GM19324 (cell line): ENCODE measurements around the gene CRABP1.
"Not testable (repeated sequence)": the region's sequence is repeated elsewhere in the genome, so short reads cannot be mapped to it uniquely, and the experiment has no call there.

Experiments used
- ATAC-seq: cut with Tn5 transposase; IDR thresholded peaks from one replicate; pipeline ENCODE4 v1.9.1; 2021; ENCODE audit warnings: mild to moderate bottlenecking, moderate library complexity; ENCODE audit not compliant: unreplicated experiment, low FRiP score

Gene CRABP1

DNA sequence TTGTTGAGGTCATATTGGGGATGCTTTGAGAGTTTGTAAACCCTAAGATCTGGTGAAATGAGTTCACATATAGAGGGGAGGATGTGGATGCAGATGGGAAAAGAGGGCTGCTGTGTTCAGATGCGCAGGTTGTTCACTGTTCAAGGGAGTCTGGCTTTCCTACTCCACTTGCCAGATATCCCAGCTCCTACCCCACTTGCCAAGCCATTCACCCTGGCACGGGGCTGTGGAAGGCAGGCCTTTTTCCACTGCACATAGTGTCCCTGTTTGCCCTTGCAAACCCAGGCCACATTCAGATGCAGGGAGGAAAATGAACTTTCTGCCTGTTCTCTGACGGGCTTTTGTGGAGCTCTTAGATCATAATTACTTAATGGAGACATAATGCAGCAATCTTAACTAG lies 29.0 kb downstream of the CRABP1 start:
- no peak for ATAC-seq

DNA sequence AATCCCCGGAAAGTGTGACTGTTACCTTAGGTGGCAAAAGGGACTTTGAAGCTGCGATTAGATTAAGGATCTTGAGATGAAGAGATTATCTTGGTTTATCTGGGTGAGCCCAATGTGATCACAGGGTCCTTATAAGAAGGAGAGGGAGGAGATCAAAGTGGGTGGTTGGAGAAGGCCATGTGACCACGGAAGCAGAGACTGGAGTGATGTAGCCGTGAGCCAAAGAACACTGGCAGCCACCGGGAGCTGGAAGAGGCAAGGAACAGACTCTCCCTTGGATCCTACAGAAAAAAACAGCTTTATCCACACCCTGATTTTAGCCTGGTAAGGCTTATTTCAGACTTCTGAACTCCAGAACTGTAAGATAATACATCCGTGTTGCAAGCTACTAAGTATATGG lies 29.9 kb downstream of the CRABP1 start:
- ATAC-seq, result no peak

DNA sequence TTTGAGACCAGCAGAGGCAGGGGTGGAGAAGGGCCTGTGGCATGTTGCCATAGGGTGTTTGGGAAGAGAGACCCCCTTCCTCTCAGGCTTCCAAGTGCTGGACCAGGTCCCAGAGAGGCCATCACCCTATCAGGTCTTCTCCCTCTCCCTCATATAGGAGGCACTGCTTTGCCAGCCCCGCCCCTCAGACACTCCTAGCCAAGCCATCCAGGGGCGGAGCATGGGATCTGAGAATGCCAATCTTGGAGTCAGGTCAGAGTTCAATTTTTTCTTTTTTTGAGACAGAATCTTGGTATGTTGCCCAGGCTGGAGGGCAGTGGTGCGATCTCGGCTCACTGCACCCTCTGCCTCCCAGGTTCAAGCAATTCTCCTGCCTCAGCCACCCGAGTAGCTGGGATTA lies 32.7 kb downstream of the CRABP1 start:
- ATAC-seq, result no peak

DNA sequence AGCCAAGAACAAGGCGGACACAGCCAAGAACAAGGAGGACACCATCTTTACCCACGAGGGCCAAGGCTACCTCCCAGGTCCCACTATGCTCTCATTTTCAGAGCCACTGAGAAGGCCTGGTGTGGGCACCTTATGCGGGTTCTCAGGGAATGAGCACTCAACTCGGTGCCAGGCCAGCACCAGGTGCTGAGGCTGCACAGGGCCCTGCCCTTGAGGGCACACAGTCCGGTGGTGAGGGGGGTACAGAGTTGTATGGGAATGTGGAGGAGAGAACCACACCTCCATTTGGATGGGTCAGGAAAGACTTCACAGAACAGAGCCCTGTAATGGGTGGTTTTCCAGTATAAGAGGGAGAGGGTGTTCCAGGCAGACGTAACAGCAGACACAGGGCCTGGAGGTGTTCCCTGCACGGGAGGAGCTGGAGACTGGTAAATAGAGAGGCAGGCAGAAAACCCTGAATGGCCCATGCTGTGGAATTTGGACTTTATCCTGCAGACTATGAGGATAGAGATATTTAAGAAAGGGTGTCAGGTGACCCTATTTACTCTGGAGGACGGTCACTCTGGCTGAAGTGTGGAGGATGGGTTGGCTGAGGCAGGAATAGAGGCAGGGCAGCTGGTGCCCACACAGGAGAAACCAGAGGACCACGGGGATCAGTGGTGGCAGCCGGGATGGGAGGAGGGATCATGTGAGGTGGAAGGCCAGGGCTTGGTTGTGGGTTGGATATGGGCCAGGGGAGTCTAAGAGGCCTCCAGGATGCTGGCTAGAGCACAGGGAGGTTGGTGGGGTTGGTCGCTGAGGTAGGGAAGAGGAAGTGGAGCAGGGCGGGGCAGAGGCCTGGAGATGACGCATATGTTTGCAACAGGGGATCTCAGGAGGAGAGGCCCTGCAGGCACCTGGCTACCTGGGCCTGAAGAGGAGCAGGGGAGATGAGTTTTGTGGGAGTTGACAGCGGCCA lies 34.6 kb downstream of the CRABP1 start:
- no peak for ATAC-seq

DNA sequence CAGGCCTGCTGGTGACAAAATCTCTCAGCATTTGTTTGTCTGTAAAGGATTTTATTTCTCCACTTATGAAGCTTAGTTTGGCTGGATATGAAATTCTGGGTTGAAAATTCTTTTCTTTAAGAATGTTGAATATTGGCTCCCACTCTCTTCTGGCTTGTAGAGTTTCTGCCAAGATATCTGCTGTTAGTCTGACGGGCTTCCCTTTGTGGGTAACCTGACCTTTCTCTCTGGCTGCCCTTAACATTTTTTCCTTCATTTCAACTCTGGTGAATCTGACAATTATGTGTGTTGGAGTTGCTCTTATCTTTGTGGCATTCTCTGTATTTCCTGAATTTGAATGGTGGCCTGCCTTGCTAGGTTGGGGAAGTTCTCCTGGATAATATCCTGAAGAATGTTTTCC lies 40.0 kb downstream of the CRABP1 start:
- not testable (repeated sequence) for ATAC-seq

DNA sequence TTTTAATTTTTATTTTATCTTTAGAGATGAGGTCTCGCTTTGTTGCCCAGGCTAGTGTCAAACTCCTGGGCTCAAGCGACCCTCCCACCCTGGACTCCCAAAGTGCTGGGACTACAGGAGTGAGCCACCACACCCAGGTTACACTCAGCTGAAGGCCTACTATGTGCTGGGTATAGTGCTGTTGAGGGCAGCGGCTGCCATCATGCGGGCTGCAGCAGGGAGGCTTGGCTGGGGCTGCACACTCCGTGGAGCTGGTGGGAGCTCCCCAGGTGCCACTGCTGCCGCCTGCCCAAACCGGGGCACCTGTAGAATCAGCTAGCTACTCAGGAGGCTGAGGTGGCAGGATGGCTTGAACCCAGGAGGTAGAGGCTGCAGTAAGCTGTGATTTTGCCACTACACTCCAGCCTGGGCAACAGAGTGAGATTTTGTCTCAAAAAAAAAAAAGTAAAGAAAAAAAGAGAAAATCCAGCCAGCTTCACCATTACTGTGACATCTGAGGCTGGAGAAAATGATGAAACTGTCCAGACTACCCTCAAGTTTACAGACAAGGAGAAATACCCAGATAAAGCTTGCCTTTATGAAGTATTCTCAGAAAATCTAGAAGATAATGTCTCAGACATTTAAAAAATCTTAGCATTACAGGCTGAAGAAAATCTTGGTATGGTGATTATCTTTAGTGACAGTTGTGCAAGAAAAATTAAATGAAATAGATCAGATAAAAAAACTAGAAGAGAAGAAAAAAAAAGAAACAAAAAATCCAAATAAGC lies 42.1 kb downstream of the CRABP1 start:
- no peak for ATAC-seq

DNA sequence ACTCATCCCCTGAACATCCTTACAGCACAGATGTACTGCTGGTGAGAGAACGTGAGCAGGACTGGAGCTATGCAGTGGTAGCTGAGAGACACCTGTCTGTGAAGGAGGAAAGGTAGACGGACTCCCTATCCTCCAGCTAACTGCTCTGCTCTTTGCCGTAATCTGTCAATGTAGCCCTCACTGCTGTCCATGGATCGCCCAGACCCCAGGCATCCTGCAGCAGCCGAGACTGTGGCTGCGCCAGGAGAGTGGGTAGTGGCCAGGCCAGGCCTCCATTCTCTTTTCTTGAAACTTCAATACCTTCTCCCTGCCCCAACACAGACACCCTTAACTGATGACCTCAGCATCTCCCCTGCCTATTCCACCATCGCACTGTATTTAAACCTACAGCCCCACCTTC lies 44.5 kb downstream of the CRABP1 start:
- no peak for ATAC-seq

DNA sequence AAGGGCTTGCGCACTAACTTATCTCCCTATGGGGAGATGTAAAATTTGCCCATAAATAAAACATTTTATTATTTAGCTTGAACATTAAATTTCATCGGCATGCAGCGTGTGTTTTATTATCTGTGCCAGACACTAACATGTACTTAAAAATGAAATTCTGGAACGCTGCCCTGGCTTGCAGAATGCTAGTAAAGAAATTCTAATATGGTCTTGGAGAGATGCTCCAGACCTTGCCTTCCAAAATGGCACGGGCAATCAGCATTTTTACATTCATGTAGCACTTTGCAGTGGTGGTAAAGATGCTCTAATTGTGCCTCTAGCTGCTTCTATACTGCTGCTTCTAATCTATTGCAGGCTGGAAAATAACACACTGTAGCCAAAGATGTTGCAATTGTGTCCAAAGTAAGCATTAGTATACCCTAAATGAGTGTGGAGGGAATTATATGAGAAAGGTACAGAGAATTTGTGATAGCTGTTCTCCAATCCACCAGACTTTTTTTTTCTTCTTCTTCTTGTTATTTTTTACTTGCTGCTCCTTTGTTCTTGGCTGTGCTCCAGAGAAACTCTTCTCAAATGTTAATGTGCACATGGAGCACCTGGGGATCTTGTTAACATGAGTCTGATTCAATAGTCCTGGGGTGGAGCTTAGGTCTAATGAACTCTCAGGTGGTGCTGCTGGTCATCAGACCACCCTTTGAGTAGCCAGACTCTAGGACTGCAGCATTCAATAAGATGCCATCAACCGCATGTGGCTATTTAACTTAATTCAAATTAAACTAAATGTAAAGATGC lies 47.3 kb downstream of the CRABP1 start:
- no peak for ATAC-seq

DNA sequence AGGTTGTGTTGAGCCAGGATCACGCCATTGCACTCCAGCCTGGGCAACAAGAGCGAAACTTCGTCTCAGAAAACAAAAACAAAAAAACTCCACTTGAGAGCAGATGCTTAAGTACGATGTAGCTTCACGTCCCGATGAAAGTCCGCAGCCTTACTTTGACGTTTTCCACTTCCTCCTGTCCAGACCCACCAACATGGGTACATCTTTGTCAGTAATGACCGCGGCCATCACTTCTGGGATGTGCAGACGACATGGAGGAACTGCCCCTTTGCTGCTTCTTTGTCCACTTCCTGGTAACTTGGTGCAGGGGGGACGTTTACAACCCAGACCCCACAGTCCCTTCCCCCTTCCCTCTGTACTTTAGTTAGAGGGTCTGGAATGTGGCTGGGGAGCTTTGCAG lies 48.7 kb downstream of the CRABP1 start:
- ATAC-seq, result no peak

DNA sequence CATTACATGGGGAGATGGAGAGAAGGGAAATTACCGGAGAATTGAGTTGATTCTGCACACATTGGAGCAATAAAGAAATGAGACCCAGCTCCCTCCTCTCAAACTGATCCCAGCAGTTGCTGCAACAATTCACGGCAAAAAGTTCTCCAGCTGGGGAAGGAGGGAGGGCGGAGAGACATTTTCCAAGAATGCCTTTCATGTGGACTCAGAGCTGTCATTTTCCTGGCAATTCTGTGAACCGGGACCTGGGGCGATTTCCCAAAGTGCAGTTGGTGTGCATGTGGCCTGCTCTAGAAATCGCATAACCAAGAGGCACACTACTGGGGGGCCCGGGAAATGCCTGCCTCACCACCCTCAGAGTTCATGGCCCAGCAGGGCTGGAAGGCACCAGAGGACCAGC lies 49.2 kb downstream of the CRABP1 start:
- no peak for ATAC-seq

DNA sequence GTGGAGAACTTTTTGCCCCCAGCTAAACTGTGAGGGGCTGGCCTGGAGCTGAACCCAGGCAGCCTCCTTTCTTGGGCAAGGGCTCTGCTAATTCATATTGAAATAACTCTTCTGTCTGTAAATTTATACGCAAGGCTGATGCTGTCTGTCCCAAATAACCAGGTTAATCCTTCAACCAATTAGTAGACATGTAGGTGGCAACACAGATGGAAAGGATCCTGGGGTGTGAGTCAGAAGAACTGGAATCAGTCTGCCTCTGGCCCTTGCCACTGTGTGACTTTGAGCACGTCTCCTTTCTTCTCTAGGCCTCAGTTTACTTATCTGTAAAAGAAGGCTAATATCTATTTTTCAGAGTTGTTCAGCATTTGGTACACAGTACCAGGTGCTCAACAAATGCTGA lies 49.6 kb downstream of the CRABP1 start:
- no peak for ATAC-seq

DNA sequence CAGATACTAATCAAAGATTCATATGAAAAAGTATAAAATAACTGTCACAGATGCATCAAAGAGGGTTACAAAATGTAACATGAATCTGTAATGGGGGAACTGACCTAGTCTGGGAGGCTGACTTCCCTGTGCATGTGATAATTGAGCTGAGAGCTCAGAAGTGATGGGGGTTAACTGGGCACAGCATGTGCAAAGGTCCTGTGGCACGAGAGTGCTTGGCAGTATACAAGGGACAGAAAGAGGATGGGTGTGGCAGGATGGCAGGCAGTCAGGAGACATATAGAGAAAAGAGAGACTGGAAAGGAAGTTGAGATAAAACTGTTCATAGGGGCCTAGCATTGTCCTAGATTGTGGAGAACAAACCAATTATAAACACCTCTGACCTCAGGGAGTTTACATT lies 50.1 kb downstream of the CRABP1 start:
- no peak for ATAC-seq

DNA sequence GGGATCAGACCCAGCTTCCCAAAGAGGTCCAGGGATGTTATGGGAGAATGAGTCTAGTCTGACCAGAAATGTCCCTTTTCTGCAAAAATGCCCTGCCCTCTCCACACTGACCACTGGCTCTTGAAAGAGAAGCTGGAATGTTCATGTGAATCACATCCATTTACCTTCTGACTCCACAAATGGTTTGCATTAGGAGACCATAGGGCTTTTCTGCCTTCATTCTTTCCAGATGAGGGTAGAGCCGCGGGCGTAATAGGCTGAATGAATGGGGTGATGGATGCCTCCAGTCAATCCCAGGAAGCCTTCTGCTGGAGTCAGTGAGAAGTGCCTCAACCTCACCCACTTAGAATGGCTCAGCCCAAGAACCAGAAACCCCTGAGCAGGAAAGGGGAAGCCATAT lies 50.7 kb downstream of the CRABP1 start:
- no peak for ATAC-seq

DNA sequence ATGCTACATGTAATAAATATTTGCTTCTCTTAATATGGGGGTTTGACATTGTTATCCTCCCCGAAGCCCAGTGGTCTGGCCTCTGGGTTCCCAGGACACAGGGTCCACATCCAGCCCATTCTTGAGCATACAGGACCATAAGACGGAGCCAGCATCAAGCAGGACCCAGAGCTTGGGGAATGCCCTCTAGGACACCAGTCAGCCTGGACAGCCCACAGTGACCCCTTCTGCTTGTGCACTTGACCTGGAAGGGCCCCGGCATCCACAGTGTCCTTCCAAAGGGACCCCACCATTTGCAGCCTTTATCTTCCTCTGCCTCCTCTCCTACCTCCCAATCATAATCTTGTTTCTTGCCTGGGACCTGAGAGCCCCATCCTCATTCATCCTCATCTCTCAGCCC lies 51.6 kb downstream of the CRABP1 start:
- ATAC-seq, result no peak

DNA sequence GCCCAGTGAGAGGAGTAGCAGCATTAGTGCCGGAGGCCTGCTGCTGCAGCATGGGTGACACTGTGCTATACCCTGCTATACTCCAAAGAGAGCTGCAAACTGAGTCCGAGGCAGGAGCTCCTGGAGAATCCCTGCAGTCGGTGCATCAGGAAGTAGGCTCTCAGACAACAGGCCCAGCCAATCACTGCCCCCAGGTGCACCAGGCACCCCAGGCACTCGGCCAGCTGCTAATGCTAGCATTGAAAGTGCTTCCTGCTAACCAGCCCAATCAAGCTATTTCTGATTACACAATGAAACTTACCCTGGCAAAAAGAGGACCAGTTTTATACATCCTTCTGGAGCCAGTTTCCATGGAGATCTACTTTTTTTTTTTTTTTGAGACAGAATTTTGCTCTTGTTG lies 52.3 kb downstream of the CRABP1 start:
- ATAC-seq, result no peak

DNA sequence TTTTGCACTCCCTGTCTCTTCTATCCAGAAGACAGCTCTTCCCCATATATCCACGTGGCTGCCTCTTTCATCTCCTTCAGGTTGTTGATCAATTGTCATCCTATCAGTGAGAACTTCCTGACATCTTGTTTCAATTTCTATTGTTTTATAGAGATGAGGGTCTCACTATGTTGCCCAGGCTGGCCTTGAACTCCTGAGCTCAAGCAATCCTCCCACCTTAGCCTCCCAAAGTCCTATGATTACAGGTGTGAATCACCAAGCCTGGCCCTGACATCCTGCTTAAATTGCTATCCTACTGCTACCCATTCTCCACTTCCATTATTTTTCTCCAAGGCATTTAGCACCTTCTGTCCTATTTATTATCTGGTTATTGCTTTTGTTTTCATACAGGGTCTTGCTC lies 53.0 kb downstream of the CRABP1 start:
- no peak for ATAC-seq

DNA sequence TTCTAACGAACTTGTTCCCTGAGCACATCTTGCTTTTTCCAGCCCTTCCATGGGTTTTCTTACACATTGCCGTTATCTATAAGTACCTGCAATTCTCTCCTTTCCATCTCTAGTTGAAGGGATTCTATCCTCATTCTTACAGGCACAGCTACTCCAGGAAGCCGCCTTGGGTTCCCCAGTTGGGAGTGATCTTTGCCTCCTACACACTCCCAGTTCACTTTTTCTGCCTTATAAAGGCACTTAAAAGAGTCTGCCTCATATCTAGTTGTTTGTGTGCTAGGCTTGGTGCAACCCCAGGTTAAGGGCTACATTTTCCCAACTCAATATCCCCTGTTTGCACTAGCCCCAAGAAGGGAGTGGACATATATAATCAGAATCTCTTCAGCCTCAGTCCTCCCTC lies 53.9 kb downstream of the CRABP1 start:
- no peak for ATAC-seq

DNA sequence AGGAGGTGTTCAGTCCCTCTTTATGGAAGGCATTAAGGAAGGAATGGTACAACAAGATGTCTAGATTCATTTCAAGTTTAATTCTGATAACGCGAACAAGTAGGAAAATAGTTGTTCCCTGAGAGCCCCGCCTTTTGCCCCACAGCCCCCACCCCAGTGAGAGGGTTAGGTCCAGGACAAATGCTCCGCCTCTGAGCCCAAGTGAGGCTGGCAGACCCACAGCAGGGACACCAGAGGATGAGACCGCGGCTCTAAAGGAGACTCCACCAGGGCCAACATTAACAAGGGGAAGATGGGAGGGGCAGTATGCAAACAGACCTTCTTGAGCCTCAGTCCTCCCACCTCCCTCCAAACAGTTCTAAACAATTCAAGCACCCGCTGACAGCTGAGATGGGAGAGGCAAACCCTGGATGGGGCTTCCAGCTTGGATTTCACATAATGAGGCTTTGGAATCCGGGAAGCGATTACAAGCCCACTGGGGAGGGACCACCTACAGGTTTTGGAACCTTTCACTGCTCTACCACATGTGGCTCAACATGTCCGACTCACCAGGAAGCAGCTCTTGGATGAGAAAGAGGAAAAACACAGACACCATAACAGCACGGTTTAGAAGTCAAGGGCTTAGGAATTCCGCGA lies 54.9 kb downstream of the CRABP1 start:
- ATAC-seq, result no peak

DNA sequence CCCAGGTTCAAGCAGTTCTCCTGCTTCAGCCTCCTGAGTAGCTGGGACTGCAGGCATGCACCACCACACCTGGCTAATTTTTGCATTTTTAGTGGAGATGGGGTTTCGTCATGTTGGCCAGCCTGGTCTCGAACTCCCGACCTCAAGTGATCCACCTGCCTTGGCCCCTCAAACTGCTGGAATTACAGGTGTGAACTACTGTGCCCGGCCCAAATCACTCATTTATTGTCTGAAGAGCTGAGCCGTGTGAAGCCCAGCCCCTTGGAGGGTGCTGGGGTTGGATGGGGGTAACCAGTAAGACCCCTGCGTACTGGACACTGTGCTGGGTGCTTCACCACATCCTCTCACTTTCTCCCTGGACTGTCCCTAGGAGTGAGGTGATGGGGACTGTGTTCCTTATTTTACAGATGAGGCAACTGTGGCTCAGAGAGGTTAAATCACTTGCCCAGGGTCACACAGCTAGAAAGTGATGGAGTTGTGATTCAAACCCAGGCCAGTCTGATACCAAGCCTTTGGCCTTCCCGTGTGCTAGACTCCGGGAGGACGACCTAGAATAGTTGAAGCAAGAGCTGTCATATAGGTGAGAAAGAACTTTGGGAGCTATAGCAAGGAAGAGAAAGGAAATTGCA lies 56.1 kb downstream of the CRABP1 start:
- no peak for ATAC-seq

DNA sequence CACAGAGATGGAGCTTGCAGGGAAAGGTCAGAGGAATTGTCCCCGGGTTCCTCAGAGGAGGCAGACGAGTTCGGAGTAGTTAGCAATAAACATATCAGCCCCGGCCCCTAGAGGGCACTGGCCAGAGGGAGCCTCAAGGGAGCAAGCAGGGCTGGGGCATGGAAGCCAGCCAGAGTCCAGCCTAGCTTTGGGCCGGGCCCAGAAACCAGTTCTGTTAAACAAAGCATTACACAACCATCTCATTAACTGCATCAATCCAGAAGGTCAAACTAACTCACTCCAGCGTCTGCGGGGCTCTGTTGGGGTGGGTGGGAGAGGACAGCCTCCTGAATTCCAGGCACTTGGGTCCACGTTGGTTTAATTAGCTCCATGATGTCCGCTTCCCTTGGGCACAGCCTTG lies 56.8 kb downstream of the CRABP1 start:
- no peak for ATAC-seq
